Tibial nerve (tissue), 4 donors: ENCODE data around the gene CTSL. TPM values are rescaled to one million over a fixed set of nuclear protein-coding genes. Genes with fewer than 3 reads are reported as not detected.

Experiments
- DNase-seq, 2 donors: peaks; one replicate each; pipeline ENCODE4 v3.0.0-alpha.2; 2019; ENCODE audit warnings: low spot score in 2 of 2
- H3K27ac ChIP-seq, 4 donors: fragments of 200-600 bp; sonication (generic) in 3 of 4; one replicate each; pipeline ENCODE4 v1.5.1; 2017 to 2019; ENCODE audit warnings: mild to moderate bottlenecking in 1 of 4
- H3K27me3 ChIP-seq, 2 donors: fragments of 200-600 bp; sonication (generic) in 1 of 2; one replicate each; pipeline versions ENCODE4 v1.5.1 to v1.6.0; 2017 to 2019
- H3K36me3 ChIP-seq, 3 donors: fragments of 200-600 bp; sonication (generic); one replicate each; pipeline ENCODE4 v1.5.1; 2018 to 2019
- H3K4me1 ChIP-seq, 4 donors: fragments of 200-600 bp; sonication (generic) in 3 of 4; one replicate each; pipeline ENCODE4 v1.5.1; 2017 to 2019
- H3K4me3 ChIP-seq, 4 donors: fragments of 200-600 bp; sonication (generic) in 3 of 4; one replicate each; pipeline ENCODE4 v1.5.1; 2017 to 2019; ENCODE audit warnings: mild to moderate bottlenecking in 1 of 4, moderate library complexity in 1 of 4
- H3K9me3 ChIP-seq, 4 donors: fragments of 200-600 bp; sonication (generic) in 3 of 4; one replicate each; pipeline ENCODE4 v1.5.1; 2017 to 2019
- EP300 ChIP-seq, 2 donors: sonication (generic); formaldehyde crosslinking; IDR thresholded peaks; one replicate each; pipeline ENCODE4 v1.6.1; 2017; ENCODE audit warnings: antibody characterized with exemption in 2 of 2, mild to moderate bottlenecking in 1 of 2
- POLR2A ChIP-seq, 2 donors: fragments of 450-650 bp; IDR thresholded peaks; one replicate each; pipeline ENCODE4 v1.6.1; 2017; ENCODE audit warnings: antibody characterized with exemption in 2 of 2, mild to moderate bottlenecking in 2 of 2, moderate library complexity in 2 of 2
- WGBS, 2 donors: methylation state at CpG; one replicate each; pipeline ENCODE4 v1.1.5; 2018; 5-methylcytosine and 5-hydroxymethylcytosine counted together
- total RNA-seq, 4 donors: library from RNA; depleted of rRNA; stranded (reverse); fragments of >200 nt; gene quantifications; one replicate each; pipeline ENCODE4 v1.1.0, GENCODE V29; 2016
- TF ChIP-seq, protein P1 (sequence below), 5 experiments: fragments of 200-600 bp in 3 of 5; fragments of 450-650 bp in 2 of 5; sonication (generic) in 3 of 5; IDR thresholded peaks; one replicate each; pipeline ENCODE4 v1.5.1; 2016 to 2019; ENCODE audit warnings: antibody characterized with exemption in 5 of 5, mild to moderate bottlenecking in 3 of 5, moderate library complexity in 2 of 5

CTSL gene
- total RNA-seq, 4 donors from 2014 or later = 77.7 to 181 (median 100) TPM

DNA sequence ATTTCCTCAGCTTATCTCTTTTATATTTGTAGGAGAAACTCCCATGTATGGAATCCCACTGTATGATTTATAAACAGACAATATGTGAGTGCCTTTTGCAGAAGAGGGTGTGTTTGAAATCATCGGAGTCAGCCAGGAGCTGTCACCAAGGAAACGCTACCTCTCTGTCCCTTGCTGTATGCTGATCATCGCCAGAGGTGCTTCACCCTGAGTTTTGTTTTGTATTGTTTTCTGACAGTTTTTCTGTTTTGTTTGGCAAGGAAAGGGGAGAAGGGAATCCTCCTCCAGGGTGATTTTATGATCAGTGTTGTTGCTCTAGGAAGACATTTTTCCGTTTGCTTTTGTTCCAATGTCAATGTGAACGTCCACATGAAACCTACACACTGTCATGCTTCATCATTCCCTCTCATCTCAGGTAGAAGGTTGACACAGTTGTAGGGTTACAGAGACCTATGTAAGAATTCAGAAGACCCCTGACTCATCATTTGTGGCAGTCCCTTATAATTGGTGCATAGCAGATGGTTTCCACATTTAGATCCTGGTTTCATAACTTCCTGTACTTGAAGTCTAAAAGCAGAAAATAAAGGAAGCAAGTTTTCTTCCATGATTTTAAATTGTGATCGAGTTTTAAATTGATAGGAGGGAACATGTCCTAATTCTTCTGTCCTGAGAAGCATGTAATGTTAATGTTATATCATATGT, 18.0 kb upstream of the CTSL start:
- H3K4me1 ChIP-seq = peaks cover 0 to 8% (median 4%) of the 10 kb centered on the region in 4 donors
- H3K9me3 ChIP-seq = no peaks in the 10 kb centered on the region
- no peaks in the 10 kb centered on the region for H3K27me3 ChIP-seq
- peaks cover 0 to 22% (median 6%) of the 10 kb centered on the region in 3 donors for H3K36me3 ChIP-seq
- H3K4me3 ChIP-seq = no peak overlapping the region
- no peak overlapping the region for H3K27ac ChIP-seq
- TF ChIP-seq, protein P1, sequence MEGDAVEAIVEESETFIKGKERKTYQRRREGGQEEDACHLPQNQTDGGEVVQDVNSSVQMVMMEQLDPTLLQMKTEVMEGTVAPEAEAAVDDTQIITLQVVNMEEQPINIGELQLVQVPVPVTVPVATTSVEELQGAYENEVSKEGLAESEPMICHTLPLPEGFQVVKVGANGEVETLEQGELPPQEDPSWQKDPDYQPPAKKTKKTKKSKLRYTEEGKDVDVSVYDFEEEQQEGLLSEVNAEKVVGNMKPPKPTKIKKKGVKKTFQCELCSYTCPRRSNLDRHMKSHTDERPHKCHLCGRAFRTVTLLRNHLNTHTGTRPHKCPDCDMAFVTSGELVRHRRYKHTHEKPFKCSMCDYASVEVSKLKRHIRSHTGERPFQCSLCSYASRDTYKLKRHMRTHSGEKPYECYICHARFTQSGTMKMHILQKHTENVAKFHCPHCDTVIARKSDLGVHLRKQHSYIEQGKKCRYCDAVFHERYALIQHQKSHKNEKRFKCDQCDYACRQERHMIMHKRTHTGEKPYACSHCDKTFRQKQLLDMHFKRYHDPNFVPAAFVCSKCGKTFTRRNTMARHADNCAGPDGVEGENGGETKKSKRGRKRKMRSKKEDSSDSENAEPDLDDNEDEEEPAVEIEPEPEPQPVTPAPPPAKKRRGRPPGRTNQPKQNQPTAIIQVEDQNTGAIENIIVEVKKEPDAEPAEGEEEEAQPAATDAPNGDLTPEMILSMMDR (IDR thresholded peaks at IDR 0.05) = no peak
- TF ChIP-seq POLR2A (IDR thresholded peaks at IDR 0.05) = no peak
- peak in 1 of 2 donors; percentile 20 for TF ChIP-seq EP300 (IDR thresholded peaks at IDR 0.05)
- no peak for DNase-seq
- 53 to 67% methylated on average over 6 of the region's 6 CpGs for WGBS, 2 donors

DNA sequence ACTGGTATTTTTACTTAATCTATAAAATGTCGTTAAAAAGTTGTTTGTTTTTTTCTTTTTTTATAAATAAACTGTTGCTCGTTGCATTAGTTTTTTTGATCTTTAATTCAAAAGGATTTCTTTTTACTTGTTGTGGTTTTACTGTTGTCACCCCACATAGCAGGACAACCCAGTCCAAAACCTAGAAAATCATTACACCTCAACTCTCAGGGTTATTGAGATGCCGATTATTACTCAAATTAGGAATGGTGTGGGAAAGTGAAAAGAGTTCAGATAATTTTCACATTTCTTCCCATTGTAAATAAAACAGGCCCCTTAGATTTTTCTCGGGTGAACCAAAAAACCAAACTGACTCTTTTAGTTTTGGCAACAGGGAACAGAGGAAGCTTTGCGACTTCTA, 17.4 kb upstream of the CTSL start:
- Histone ChIP-seq H3K4me1 (peaks cover 0 to 9% (median 6%) of the 10 kb centered on the region in 4 donors), H3K4me3 (no peak overlapping the region), H3K36me3 (peaks cover 0 to 18% (median 6%) of the 10 kb centered on the region in 3 donors), H3K9me3 (no peaks in the 10 kb centered on the region), H3K27ac (no peak overlapping the region), H3K27me3 (no peaks in the 10 kb centered on the region)
- no peak for DNase-seq
- TF ChIP-seq EP300 (IDR thresholded peaks at IDR 0.05) = no peak
- 83 to 86% methylated on average over 5 of the region's 5 CpGs for WGBS, 2 donors

DNA sequence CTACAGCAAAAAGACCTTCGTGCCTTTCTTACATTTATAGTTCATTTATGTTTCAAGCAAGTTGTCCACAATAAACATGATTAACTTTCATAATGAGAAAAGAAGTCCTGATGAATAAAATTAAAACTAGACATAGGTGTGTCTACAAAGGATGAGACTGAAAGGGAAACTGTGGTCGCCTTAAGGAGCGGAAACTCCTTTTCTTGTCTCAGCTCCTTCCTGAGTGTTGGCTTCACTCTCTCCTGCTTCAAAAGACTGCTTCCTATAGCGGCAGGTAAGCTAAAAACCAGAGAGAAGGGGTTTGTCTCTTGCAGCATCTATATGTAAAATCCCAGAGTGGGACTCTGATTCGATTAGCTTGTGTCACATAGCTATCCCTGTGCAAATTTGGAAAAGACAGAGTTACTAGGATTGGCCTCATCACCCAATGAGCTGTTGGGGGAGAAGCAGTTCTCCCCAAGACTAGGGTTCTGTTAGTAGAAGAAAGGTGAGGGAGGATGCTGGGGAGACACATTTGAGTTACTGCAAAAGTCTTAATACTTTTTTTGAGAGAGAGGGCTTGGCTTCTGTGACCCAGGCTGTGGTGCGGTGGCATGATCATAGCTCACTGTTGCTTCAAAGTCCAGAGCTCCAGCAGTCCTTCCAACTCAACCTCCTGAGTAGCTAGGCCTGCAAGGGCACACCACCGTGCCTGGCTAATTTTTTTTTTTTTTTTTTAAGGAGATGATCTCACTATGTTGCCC, 16.8 kb upstream of the CTSL start:
- H3K36me3 ChIP-seq = peaks cover 0 to 18% (median 6%) of the 10 kb centered on the region in 3 donors
- no peak for DNase-seq

DNA sequence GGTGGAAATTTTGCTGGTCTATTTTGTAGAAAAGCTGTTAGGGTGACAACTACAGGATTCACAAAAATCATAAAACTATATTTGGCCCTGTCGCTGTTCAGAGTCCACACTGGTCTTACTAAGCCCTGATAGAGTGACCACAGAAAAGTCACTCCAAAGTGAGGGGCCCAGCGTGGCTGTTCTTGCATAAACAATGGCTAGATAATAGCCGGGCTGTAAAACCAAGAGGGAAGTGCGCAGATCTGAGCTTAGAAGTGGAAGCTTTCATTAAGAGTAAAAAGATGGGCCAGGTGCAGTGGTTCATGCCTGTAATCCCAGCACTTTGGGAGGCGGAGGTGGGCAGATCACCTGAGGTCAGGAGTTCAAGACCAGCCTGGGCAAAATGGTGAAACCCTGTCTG, 15.5 kb upstream of the CTSL start:
- H3K9me3 ChIP-seq = no peaks in the 10 kb centered on the region
- whole genome bisulfite sequencing, 2 donors = 73 to 74% methylated on average over 5 of the region's 5 CpGs
- no peak overlapping the region for H3K27ac ChIP-seq
- H3K4me3 ChIP-seq = no peak overlapping the region
- DNase-seq = no peak
- H3K36me3 ChIP-seq = peaks cover 0 to 18% (median 6%) of the 10 kb centered on the region in 3 donors
- H3K27me3 ChIP-seq = no peaks in the 10 kb centered on the region
- peaks cover 0 to 28% (median 18%) of the 10 kb centered on the region in 4 donors for H3K4me1 ChIP-seq
- TF ChIP-seq, protein P1 (IDR thresholded peaks at IDR 0.05) = no peak
- TF ChIP-seq POLR2A (IDR thresholded peaks at IDR 0.05) (no peak), EP300 (IDR thresholded peaks at IDR 0.05) (no peak)

More for the DNA sequence above, 16.8 kb upstream of the CTSL start:
- Histone ChIP-seq H3K4me3 (no peak overlapping the region), H3K27me3 (no peaks in the 10 kb centered on the region), H3K27ac (no peak overlapping the region), H3K4me1 (peaks cover 0 to 15% (median 9%) of the 10 kb centered on the region in 4 donors), H3K9me3 (no peaks in the 10 kb centered on the region)
- TF ChIP-seq POLR2A (IDR thresholded peaks at IDR 0.05) (no peak), EP300 (IDR thresholded peaks at IDR 0.05) (no peak)
- TF ChIP-seq, protein P1 (IDR thresholded peaks at IDR 0.05) = no peak
- 83 to 88% methylated on average over 7 of the region's 7 CpGs for WGBS, 2 donors

DNA sequence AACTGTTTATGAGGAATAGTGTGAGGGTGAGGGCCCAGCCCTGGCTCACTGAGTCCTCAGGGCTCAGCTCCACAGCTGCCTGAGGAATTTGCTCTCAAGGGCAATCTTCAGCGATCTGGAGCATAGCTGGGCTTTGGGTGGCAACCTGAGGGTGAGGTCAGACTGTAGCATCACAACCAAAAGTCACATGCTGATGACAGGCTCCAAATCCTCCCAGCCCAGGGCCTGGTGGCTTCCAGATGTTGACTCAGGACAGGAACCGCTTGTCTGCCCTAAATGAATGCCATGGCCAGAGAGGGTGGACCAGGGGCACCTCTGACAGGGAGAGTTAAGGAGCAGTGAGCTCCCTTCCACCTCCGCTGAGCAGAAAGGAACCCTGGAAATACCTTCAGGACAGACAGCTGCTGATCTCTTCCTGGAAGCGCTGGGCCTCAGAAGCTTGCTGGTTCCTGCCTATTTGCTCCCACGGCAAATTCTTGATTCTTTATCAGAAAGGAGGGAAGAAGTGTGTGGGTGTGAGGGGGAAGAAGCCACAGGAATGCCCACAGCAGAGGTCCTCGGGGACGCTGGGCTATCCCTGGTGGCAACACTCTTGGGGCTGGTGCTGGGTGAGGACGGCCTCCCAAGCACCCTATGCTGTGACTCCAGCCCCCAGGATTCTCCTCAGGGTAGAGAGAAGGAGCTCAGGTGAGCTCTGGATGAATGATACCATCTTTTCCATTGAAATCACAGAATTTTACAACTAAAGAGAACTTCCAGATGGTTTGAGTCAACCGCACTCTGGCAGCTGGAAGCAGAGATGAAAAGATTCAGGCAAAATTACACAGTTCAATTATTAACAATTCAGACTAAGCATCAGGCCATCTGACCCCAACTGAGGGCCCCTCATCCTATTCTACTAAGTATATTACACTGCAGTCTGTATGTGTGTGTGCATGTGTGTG, 13.8 kb upstream of the CTSL start:
- H3K4me3 ChIP-seq = no peak overlapping the region
- DNase-seq = no peak
- H3K27me3 ChIP-seq = no peaks in the 10 kb centered on the region
- 65 to 72% methylated on average over 9 of the region's 9 CpGs for WGBS, 2 donors
- H3K9me3 ChIP-seq = no peaks in the 10 kb centered on the region
- H3K27ac ChIP-seq = peak overlapping the region in 3 of 4 donors; percentile 31 to 80 (median 58)
- H3K36me3 ChIP-seq = peaks cover 0 to 4% (median 0%) of the 10 kb centered on the region in 3 donors
- no peak for TF ChIP-seq POLR2A (IDR thresholded peaks at IDR 0.05)
- TF ChIP-seq, protein P1 (IDR thresholded peaks at IDR 0.05) = no peak
- TF ChIP-seq EP300 (IDR thresholded peaks at IDR 0.05) = no peak
- H3K4me1 ChIP-seq = peaks cover 0 to 31% (median 18%) of the 10 kb centered on the region in 4 donors
